ENCODE data around the gene FMOD.
A peak's percentile ranks its signal among the peaks of the same experiment; 100 is the strongest.

FMOD gene

DNA sequence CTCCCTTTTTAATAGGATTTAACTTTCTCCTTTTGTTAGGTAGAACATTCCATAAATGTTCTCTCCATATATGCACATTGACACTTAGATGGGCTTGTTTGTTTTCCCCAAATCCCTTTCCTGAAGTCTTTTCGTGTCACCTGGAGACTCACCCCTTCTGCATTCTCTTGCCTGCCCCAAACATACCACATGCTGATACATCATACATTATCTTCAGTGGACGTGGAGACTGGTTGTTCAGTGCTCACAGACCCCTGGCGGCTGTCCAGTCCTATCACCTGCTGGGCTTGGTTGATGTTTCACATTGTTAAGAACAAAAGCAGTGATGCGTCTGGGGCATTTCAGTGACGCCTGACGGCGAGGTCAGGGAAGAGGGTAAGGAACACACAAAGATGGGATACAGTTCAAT is 22.2 kb downstream of the FMOD start:
- H3K4me3 ChIP-seq (ENCODE audit: control insufficient read depth, low read depth, low read length), result no peak overlapping the region
- no peak for DNase-seq (ENCODE audit: low read depth)
- TF ChIP-seq, protein P1, sequence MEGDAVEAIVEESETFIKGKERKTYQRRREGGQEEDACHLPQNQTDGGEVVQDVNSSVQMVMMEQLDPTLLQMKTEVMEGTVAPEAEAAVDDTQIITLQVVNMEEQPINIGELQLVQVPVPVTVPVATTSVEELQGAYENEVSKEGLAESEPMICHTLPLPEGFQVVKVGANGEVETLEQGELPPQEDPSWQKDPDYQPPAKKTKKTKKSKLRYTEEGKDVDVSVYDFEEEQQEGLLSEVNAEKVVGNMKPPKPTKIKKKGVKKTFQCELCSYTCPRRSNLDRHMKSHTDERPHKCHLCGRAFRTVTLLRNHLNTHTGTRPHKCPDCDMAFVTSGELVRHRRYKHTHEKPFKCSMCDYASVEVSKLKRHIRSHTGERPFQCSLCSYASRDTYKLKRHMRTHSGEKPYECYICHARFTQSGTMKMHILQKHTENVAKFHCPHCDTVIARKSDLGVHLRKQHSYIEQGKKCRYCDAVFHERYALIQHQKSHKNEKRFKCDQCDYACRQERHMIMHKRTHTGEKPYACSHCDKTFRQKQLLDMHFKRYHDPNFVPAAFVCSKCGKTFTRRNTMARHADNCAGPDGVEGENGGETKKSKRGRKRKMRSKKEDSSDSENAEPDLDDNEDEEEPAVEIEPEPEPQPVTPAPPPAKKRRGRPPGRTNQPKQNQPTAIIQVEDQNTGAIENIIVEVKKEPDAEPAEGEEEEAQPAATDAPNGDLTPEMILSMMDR (conservative IDR thresholded peaks at IDR 0.05; ENCODE audit: control insufficient read depth, insufficient read depth, low read depth, low read length), result no peak

DNA sequence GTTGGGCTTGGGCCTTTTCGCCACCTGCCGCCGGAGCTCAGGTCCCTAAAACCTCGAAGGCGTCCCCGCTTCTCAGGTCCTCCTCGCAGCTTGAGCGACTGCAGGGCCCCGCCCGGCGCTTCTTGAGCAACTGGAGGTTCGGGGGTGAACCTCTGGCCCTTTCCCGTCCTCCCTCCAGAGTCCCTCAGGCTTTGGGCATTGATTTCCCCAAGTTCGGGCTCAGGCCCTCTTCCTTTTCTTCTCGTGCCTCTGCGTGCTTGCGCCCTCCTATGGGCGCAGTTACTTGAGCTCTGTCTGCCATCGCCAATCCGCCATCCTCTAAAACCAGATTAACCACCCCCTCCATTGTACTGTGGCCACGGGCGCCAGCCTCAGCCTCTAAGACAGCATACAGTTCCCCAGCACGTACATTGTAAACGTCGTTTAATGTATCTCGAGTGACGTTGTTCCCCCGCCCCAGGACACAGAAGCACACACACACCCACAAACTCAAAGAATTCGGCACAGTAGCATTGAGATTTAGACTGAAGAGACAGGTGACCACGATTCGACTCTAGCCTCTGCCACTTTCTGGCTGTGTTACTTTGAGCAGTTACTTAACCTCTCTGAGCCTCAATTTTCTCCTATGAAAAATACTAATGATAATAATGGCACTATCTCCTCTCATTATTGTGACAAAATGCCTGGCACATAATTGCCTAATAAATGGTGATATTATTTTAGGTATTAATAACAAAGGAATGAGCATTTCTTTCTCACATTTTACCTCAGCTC is 23.1 kb downstream of the FMOD start:
- peak overlapping the region; percentile 50 for H3K4me3 ChIP-seq (ENCODE audit: control insufficient read depth, low read depth, low read length)
- TF ChIP-seq, protein P1 (conservative IDR thresholded peaks at IDR 0.05; ENCODE audit: control insufficient read depth, insufficient read depth, low read depth, low read length), result peak; percentile 36
- DNase-seq (ENCODE audit: low read depth), result peak; percentile 44

DNA sequence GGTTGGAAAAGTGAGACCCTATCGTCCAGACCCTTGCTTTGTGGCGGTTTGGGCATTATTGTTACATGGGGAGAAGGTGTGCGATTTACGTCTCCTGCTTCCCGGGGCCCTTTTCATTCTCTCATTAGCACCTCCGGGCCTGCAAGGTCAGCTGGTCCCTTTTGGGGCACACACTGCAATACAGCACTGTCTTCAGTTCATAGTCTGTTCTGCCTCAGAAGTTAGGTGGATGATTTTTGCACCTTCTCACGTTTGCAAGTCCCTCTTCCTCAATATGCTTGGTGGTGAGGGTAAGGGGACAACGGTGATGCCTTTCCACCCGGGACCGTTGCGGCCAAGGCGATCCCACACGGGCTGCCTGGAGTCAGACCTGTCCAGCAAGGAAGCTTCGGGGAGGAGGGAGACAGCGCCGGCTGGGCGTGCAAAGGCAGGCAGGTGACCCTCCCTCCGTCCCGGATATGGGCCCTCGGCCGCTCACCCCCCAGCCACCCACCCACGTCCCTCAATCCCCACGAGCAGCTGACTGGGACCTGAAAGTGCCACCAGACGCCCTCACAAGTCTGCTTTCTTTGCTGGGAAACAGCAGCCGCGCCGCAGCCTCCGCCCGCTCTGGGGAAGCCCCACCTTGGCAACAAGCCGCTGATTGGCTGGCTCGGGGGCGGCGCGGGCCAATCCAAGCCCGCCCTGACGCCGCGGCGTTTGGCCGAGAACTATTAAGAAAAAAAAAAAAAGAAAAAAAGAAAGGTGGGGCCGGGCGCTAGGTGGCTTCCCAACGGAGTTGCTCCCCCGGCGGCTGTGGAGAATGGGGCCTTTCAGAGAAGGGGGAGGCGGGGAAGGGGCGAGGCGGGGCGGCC is 23.9 kb downstream of the FMOD start:
- peak overlapping the region; percentile 50 for H3K4me3 ChIP-seq (ENCODE audit: control insufficient read depth, low read depth, low read length)
- peak; percentile 74 for DNase-seq (ENCODE audit: low read depth)
- TF ChIP-seq, protein P1 (conservative IDR thresholded peaks at IDR 0.05; ENCODE audit: control insufficient read depth, insufficient read depth, low read depth, low read length), result no peak

DNA sequence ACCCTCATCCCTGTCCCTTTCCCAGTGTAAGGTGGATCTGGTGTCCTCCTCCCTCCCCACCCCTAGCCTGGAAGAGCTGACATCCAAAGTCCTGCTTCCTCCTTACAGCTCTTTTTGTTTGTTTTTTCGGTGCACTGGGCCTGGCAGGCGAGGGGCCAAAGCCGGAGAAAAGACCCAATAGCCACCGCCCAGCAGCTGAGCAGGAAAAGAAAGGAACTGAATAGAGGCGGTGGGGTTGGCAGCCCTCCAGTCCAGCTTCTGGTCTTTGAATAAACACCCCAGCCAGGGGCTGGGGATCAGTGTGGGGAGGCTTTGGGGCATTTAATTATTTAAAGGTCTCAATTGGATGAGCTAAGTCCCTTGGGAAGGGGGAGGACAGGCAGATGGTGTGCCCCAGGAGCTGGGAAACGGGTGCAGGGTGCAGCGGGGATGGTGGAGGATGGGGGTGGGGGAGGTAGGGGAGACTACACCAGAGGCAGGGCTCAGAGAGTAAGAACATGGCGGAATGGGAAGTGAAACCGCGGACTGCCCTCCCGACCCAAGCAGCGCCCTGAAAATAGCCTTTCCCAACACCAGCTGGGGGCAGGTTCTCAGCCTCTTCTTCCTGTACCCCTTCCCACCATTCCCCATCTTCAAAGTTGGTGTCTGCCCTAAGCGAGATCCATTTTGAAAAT is 25.4 kb downstream of the FMOD start:
- no peak for DNase-seq (ENCODE audit: low read depth)
- no peak overlapping the region for H3K4me3 ChIP-seq (ENCODE audit: control insufficient read depth, low read depth, low read length)
- TF ChIP-seq, protein P1 (conservative IDR thresholded peaks at IDR 0.05; ENCODE audit: control insufficient read depth, insufficient read depth, low read depth, low read length), result no peak

DNA sequence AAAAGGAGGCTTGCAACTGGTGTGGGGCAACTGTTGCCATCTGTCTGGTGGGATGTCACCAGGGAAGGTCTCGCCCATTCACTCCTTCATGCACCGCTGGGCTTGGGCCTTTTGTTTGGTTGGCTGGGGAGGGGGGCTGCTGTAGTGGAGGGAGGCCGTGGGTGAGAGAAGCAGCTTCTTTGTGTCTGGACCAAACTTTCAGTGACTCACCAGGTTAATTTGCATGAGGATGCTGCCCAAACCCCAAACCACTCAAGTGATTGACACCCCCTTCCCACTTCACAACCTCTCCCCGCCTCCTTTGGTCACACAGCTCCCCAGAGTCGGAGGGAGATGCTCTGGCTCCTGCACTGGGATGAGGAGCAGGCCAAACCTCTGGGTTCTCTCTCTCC is 25.9 kb downstream of the FMOD start:
- no peak for DNase-seq (ENCODE audit: low read depth)
- no peak overlapping the region for H3K4me3 ChIP-seq (ENCODE audit: control insufficient read depth, low read depth, low read length)
- TF ChIP-seq, protein P1 (conservative IDR thresholded peaks at IDR 0.05; ENCODE audit: control insufficient read depth, insufficient read depth, low read depth, low read length), result no peak
